Mesenchymal stem cell (in vitro differentiated cells and primary cell): ENCODE measurements around the gene NRG4.
A peak's percentile ranks its signal among the peaks of the same experiment; 100 is the strongest.

Experiments used
- DNase-seq: peaks from one replicate; pipeline ENCODE4 v3.0.0-alpha.2; 2013
- H2AFZ ChIP-seq: one replicate; pipeline ENCODE4 v1.6.1; 2013; ENCODE audit warnings: low read depth, mild to moderate bottlenecking, control low read depth, inconsistent platforms, low read length, moderate library complexity
- H2AK5ac ChIP-seq: 2 replicates; pipeline ENCODE4 v1.6.1; 2013; ENCODE audit warnings: low read length, moderate library complexity, mild to moderate bottlenecking, inconsistent platforms; ENCODE audit not compliant: severe bottlenecking
- H2BK120ac ChIP-seq: one replicate; pipeline ENCODE4 v1.6.1; 2013; ENCODE audit warnings: low read depth, mild to moderate bottlenecking, inconsistent platforms, low read length, moderate library complexity
- H2BK12ac ChIP-seq, 2 experiments: one replicate each; pipeline ENCODE4 v1.6.1; 2013; ENCODE audit warnings: inconsistent platforms in 2 of 2, low read length in 2 of 2, mild to moderate bottlenecking in 2 of 2, moderate library complexity in 2 of 2, control low read depth in 1 of 2
- H2BK15ac ChIP-seq: one replicate; pipeline ENCODE4 v1.6.1; 2013; ENCODE audit warnings: mild to moderate bottlenecking, low read depth, inconsistent platforms; ENCODE audit not compliant: poor library complexity, severe bottlenecking
- H2BK5ac ChIP-seq: 2 replicates; pipeline ENCODE4 v1.6.1; 2013; ENCODE audit warnings: low read depth, mild to moderate bottlenecking, low read length, control low read depth, inconsistent platforms; ENCODE audit not compliant: poor library complexity, severe bottlenecking
- H3K14ac ChIP-seq, 2 experiments: one replicate each; pipeline ENCODE4 v1.6.1; 2013; ENCODE audit warnings: inconsistent platforms in 2 of 2, low read length in 2 of 2, control low read depth in 1 of 2, mild to moderate bottlenecking in 1 of 2, moderate library complexity in 1 of 2
- H3K18ac ChIP-seq, 2 experiments: one replicate each; pipeline ENCODE4 v1.6.1; 2013; ENCODE audit warnings: inconsistent platforms in 2 of 2, low read length in 2 of 2, control low read depth in 1 of 2, low read depth in 1 of 2, mild to moderate bottlenecking in 1 of 2
- H3K23ac ChIP-seq, 2 experiments: one replicate each; pipeline ENCODE4 v1.6.1; 2013; ENCODE audit warnings: inconsistent platforms in 2 of 2, low read length in 2 of 2, mild to moderate bottlenecking in 2 of 2, moderate library complexity in 2 of 2, control low read depth in 1 of 2
- H3K27ac ChIP-seq: 2 replicates; pipeline ENCODE4 v1.5.1; 2013; ENCODE audit warnings: mild to moderate bottlenecking, moderate library complexity, low read length, control low read depth, inconsistent platforms; ENCODE audit not compliant: poor library complexity, severe bottlenecking
- H3K27me3 ChIP-seq, 2 experiments: 2 replicates each; pipeline versions ENCODE4 v1.6.1 to v1.7.0; 2013; ENCODE audit warnings: low read length in 2 of 2, mild to moderate bottlenecking in 2 of 2, moderate library complexity in 2 of 2, control low read depth in 1 of 2, inconsistent platforms in 1 of 2; ENCODE audit not compliant: control insufficient read depth in 1 of 2, insufficient read depth in 1 of 2
- H3K36me3 ChIP-seq, 2 experiments: 2 replicates each; pipeline versions ENCODE4 v1.6.1 to v1.7.0; 2013; ENCODE audit warnings: low read length in 2 of 2, control low read depth in 1 of 2, inconsistent platforms in 1 of 2, low read depth in 1 of 2, mild to moderate bottlenecking in 1 of 2; ENCODE audit not compliant: insufficient read depth in 2 of 2, control insufficient read depth in 1 of 2
- H3K4ac ChIP-seq, 2 experiments: one replicate each; pipeline ENCODE4 v1.6.1; 2013; ENCODE audit warnings: inconsistent platforms in 2 of 2, low read length in 2 of 2, mild to moderate bottlenecking in 2 of 2, moderate library complexity in 2 of 2, control low read depth in 1 of 2, low read depth in 1 of 2
- H3K4me1 ChIP-seq: 2 replicates; pipeline ENCODE4 v1.6.1; 2013; ENCODE audit warnings: low read depth, low read length, control low read depth; ENCODE audit not compliant: control insufficient read depth, insufficient read depth
- H3K4me2 ChIP-seq: 2 replicates; pipeline ENCODE4 v1.6.1; 2013; ENCODE audit warnings: low read length, mild to moderate bottlenecking, inconsistent platforms; ENCODE audit not compliant: poor library complexity, severe bottlenecking
- H3K4me3 ChIP-seq, 2 experiments: 2 replicates each; pipeline versions ENCODE4 v1.5.1 to v1.7.0; 2013; ENCODE audit warnings: low read length in 2 of 2, mild to moderate bottlenecking in 2 of 2, control low read depth in 1 of 2, low read depth in 1 of 2; ENCODE audit not compliant: insufficient read depth in 1 of 2
- H3K79me1 ChIP-seq: replicated peaks from 2 replicates; pipeline ENCODE4 v1.6.1; 2013; ENCODE audit warnings: mild to moderate bottlenecking, control low read depth, low read length, inconsistent platforms; ENCODE audit not compliant: poor library complexity, severe bottlenecking
- H3K9ac ChIP-seq: 2 replicates; pipeline ENCODE4 v1.7.0; 2013; ENCODE audit warnings: mild to moderate bottlenecking, low read length, moderate library complexity
- H3K9me3 ChIP-seq: 2 replicates; pipeline ENCODE4 v1.7.0; 2013; ENCODE audit warnings: mild to moderate bottlenecking, low read length; ENCODE audit not compliant: control insufficient read depth
- H4K8ac ChIP-seq: one replicate; pipeline ENCODE4 v1.6.1; 2013; ENCODE audit warnings: inconsistent platforms, mild to moderate bottlenecking, low read length, moderate library complexity
- H4K91ac ChIP-seq: one replicate; pipeline ENCODE4 v1.6.1; 2013; ENCODE audit warnings: mild to moderate bottlenecking, low read length, inconsistent platforms
- WGBS: methylation state at CpG from one replicate; pipeline ENCODE4 v1.1.7; 2013; ENCODE audit warnings: mixed read lengths; 5-methylcytosine and 5-hydroxymethylcytosine counted together

NRG4 gene

DNA sequence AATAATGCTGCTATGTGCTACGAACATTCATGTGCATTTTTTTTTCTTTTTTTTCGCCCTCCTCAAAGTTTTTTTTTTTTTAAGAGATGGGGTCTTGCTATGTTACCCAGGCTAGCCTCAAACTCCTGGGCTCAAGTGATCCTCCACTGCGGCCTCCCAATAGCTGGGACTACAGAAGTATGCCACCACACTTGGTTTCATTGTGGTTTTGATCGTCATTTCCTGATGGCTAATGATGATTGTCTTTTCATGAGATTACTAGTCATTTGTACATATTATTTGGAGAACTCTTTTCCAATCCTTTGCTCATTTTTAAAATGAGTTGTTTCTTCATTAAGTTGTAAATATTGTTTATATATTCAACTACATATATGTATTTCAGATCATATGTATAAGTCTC lies 59.7 kb downstream of the NRG4 start:
- no peak overlapping the region for H2BK15ac ChIP-seq
- no peaks in the 10 kb centered on the region for H3K9me3 ChIP-seq
- H2BK120ac ChIP-seq, result no peak overlapping the region
- no peak overlapping the region for H3K18ac ChIP-seq
- no peak overlapping the region for H3K23ac ChIP-seq
- no peak overlapping the region for H2AFZ ChIP-seq
- H4K8ac ChIP-seq, result no peak overlapping the region
- no peaks in the 10 kb centered on the region for H3K79me1 ChIP-seq
- H3K4me3 ChIP-seq, result no peak overlapping the region
- no peak overlapping the region for H3K9ac ChIP-seq
- no peak overlapping the region for H3K4me2 ChIP-seq
- 100% methylated on average over 3 of the region's 4 CpGs for WGBS
- H4K91ac ChIP-seq, result no peak overlapping the region
- no peaks in the 10 kb centered on the region for H3K4me1 ChIP-seq
- no peak overlapping the region for H2AK5ac ChIP-seq
- no peak overlapping the region for H2BK12ac ChIP-seq
- peaks cover 0 to 82% of the 10 kb centered on the region in 2 experiments for H3K27me3 ChIP-seq
- no peak for DNase-seq
- no peak overlapping the region for H3K14ac ChIP-seq
- no peak overlapping the region for H3K27ac ChIP-seq
- no peaks in the 10 kb centered on the region for H3K36me3 ChIP-seq
- no peak overlapping the region for H3K4ac ChIP-seq
- no peak overlapping the region for H2BK5ac ChIP-seq

DNA sequence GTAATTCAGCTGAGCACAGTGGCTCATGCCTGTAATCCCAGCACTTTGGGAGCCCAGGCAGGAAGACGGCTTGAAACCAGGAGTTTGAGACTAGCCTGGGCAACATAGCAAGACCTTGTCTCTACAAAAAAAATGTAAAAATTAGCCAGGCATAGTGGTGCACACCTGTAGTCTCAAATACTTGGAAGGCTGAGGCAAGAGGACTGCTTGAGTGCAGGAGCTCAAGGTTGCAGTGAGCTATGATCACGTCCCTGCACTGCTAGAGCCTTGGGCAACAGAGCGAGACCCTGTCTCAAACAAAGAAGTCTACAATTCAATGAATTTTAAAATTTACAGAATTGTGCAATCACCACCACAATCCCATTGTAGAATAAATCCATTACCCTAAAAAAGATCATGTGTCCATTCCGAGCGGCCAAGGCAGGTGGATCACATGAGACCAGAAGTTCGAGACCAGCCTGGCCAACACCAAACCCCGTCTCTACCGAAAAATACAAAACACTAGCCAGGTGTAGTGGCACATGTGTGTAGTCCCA lies 63.4 kb downstream of the NRG4 start:
- Histone ChIP-seq H3K9me3 (no peaks in the 10 kb centered on the region), H3K18ac (no peak overlapping the region), H3K4me1 (no peaks in the 10 kb centered on the region), H4K8ac (no peak overlapping the region), H3K4me2 (no peak overlapping the region), H4K91ac (no peak overlapping the region), H2BK15ac (no peak overlapping the region), H2BK120ac (no peak overlapping the region), H2BK5ac (no peak overlapping the region), H3K14ac (no peak overlapping the region), H3K4ac (no peak overlapping the region), H2AFZ (no peak overlapping the region), H3K27ac (no peak overlapping the region), H2BK12ac (no peak overlapping the region), H3K36me3 (no peaks in the 10 kb centered on the region), H3K27me3 (peaks cover 0 to 72% of the 10 kb centered on the region in 2 experiments), H3K9ac (no peak overlapping the region), H3K4me3 (no peak overlapping the region), H3K79me1 (no peaks in the 10 kb centered on the region), H3K23ac (no peak overlapping the region), H2AK5ac (no peak overlapping the region)
- no peak for DNase-seq
- 84% methylated on average over 8 of the region's 8 CpGs for WGBS

DNA sequence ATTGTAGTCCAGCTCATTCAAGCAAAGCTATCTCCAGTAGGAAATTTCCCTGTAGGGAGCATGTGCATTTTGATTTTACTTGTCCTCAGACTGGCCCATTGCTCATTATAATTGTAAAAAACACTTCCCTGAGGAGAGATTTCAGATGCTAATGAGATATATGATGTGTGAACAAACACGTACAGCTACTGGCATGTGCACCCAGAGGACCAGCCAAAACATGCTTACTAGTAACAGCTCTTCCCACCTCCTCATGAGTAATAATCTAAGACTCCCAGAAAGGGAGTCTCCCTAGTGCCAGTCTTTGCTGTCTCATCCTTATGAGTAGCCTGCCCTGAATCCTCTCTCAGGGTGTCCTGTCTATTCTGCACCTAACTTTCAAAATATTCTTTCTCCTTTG lies 65.1 kb downstream of the NRG4 start:
- Histone ChIP-seq H2BK120ac (no peak overlapping the region), H4K8ac (no peak overlapping the region), H3K4me2 (no peak overlapping the region), H3K18ac (no peak overlapping the region), H3K36me3 (no peaks in the 10 kb centered on the region), H3K4ac (no peak overlapping the region), H2BK12ac (no peak overlapping the region), H3K27me3 (peaks cover 0 to 73% of the 10 kb centered on the region in 2 experiments), H3K4me3 (no peak overlapping the region), H3K4me1 (no peaks in the 10 kb centered on the region), H2BK15ac (no peak overlapping the region), H2AK5ac (no peak overlapping the region), H3K23ac (no peak overlapping the region), H3K79me1 (no peaks in the 10 kb centered on the region), H3K27ac (no peak overlapping the region), H4K91ac (no peak overlapping the region), H3K9ac (no peak overlapping the region), H2BK5ac (no peak overlapping the region), H3K9me3 (no peaks in the 10 kb centered on the region), H3K14ac (no peak overlapping the region), H2AFZ (no peak overlapping the region)
- DNase-seq, result peak; percentile 50
- 44% methylated on average over 1 of the region's 1 CpG for WGBS

DNA sequence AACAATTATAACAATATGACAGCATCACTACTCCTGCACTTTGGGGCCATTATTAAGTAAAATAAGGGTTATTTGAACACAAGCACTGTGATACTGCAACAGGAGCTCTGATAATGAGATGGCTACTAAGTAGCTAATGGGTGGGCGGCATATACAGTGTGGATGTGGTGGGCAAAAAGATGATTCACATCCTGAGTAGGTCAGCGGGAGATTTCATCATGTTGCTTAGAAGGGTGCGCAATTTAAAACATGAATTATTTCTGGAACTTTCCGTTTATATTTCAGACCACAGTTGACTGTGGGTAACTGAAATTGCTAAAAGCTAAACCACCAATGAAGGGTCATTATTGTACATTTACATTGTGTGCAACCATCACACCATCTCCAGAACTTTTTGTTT lies 66.3 kb downstream of the NRG4 start:
- no peak overlapping the region for H4K91ac ChIP-seq
- DNase-seq, result peak; percentile 68
- no peak overlapping the region for H2BK15ac ChIP-seq
- H2BK5ac ChIP-seq, result no peak overlapping the region
- H3K36me3 ChIP-seq, result no peaks in the 10 kb centered on the region
- no peaks in the 10 kb centered on the region for H3K79me1 ChIP-seq
- no peak overlapping the region for H3K4me3 ChIP-seq
- H3K4ac ChIP-seq, result no peak overlapping the region
- H3K27me3 ChIP-seq, result peaks cover 0 to 74% of the 10 kb centered on the region in 2 experiments
- H3K9me3 ChIP-seq, result no peaks in the 10 kb centered on the region
- 22% methylated on average over 2 of the region's 4 CpGs for WGBS
- H3K14ac ChIP-seq, result no peak overlapping the region
- H3K4me2 ChIP-seq, result no peak overlapping the region
- H3K18ac ChIP-seq, result no peak overlapping the region
- H3K27ac ChIP-seq, result no peak overlapping the region
- no peak overlapping the region for H2AFZ ChIP-seq
- no peak overlapping the region for H3K23ac ChIP-seq
- no peaks in the 10 kb centered on the region for H3K4me1 ChIP-seq
- no peak overlapping the region for H3K9ac ChIP-seq
- H4K8ac ChIP-seq, result no peak overlapping the region
- H2BK12ac ChIP-seq, result no peak overlapping the region
- no peak overlapping the region for H2BK120ac ChIP-seq
- H2AK5ac ChIP-seq, result no peak overlapping the region
